Measurements from ENCODE around the gene NRBF2. TPM values are rescaled to one million over a fixed set of nuclear protein-coding genes. Genes with fewer than 3 reads are reported as not detected.

The NRBF2 gene
- total and polyA plus RNA-seq, 9 of the 15 experiments (the other 6 are each of a cell fraction or from before 2014, with no cell fraction given), result 20.8 to 52.1 (median 30.5) TPM

DNA sequence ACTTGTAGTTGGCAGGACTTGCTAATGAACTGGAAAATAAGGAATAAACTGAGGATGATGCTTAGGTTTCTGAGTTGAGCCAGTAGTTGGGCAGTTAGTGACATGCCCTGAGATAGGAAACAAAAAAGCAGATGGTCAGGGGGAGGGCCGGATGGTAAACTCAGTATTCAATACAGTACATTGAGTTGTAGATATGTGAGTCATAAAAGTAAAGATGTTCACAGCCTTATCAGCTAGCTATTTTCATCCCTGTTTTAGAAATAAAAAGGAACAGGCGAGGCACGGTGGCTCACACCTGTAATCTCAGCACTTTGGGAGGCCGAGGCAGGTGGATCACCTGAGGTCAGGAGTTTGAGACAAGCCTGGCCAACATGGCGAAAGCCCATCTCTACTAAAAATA, 22.2 kb upstream of the NRBF2 start (continued):
- no peak for TF ChIP-seq NR0B1 (IDR thresholded peaks at IDR 0.05; ENCODE audit: partially characterized antibody)
- TF ChIP-seq XRCC3 (IDR thresholded peaks at IDR 0.05), result no peak
- no peak for TF ChIP-seq GMEB1 (CRISPR knock-in tag; IDR thresholded peaks at IDR 0.05)
- no peak for TF ChIP-seq ZNF121 (CRISPR knock-in tag; conservative IDR thresholded peaks at IDR 0.05)
- TF ChIP-seq JUND (IDR thresholded peaks at IDR 0.05; ENCODE audit: borderline replicate concordance, low read depth, low read length), result peak; percentile 89
- TF ChIP-seq JUND (tag; IDR thresholded peaks at IDR 0.05; ENCODE audit: borderline replicate concordance, low read depth, low read length), result peak; percentile 65; the same call in 1 of the 3 replicates
- TF ChIP-seq CC2D1A (IDR thresholded peaks at IDR 0.05), result no peak
- TF ChIP-seq PHF21A (IDR thresholded peaks at IDR 0.05; ENCODE audit: borderline replicate concordance, low read depth), result no peak
- TF ChIP-seq SP1 (CRISPR knock-in tag; IDR thresholded peaks at IDR 0.05), result no peak
- TF ChIP-seq GATA2 (CRISPR knock-in tag; IDR thresholded peaks at IDR 0.05), result peak; percentile 66; the same call in 1 of the 2 replicates
- TF ChIP-seq ZNF830 (CRISPR knock-in tag; IDR thresholded peaks at IDR 0.05), result no peak
- TF ChIP-seq ZNF707 (CRISPR knock-in tag; conservative IDR thresholded peaks at IDR 0.05), result no peak
- no peak for TF ChIP-seq SIX5 (IDR thresholded peaks at IDR 0.05; ENCODE audit: borderline replicate concordance in 1 of 2, insufficient read depth in 1 of 2, low read depth in 1 of 2, low read length in 2 of 2)
- TF ChIP-seq, protein P1, sequence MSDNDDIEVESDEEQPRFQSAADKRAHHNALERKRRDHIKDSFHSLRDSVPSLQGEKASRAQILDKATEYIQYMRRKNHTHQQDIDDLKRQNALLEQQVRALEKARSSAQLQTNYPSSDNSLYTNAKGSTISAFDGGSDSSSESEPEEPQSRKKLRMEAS (CRISPR knock-in tag; IDR thresholded peaks at IDR 0.05), result no peak
- TF ChIP-seq ZNF76 (CRISPR knock-in tag; IDR thresholded peaks at IDR 0.05; ENCODE audit: borderline replicate concordance), result no peak
- TF ChIP-seq, protein P2, sequence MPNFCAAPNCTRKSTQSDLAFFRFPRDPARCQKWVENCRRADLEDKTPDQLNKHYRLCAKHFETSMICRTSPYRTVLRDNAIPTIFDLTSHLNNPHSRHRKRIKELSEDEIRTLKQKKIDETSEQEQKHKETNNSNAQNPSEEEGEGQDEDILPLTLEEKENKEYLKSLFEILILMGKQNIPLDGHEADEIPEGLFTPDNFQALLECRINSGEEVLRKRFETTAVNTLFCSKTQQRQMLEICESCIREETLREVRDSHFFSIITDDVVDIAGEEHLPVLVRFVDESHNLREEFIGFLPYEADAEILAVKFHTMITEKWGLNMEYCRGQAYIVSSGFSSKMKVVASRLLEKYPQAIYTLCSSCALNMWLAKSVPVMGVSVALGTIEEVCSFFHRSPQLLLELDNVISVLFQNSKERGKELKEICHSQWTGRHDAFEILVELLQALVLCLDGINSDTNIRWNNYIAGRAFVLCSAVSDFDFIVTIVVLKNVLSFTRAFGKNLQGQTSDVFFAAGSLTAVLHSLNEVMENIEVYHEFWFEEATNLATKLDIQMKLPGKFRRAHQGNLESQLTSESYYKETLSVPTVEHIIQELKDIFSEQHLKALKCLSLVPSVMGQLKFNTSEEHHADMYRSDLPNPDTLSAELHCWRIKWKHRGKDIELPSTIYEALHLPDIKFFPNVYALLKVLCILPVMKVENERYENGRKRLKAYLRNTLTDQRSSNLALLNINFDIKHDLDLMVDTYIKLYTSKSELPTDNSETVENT (CRISPR knock-in tag; IDR thresholded peaks at IDR 0.05), result no peak
- TF ChIP-seq VEZF1 (CRISPR knock-in tag; IDR thresholded peaks at IDR 0.05), result no peak
- no peak for TF ChIP-seq NUFIP1 (IDR thresholded peaks at IDR 0.05; ENCODE audit: partially characterized antibody)
- no peak for TF ChIP-seq ARHGAP35 (IDR thresholded peaks at IDR 0.05; ENCODE audit: partially characterized antibody)
- TF ChIP-seq TCF3 (CRISPR knock-in tag; IDR thresholded peaks at IDR 0.05), result peak; percentile 90
- no peak for TF ChIP-seq ETS2 (tag; IDR thresholded peaks at IDR 0.05; ENCODE audit: borderline replicate concordance, poor library complexity, severe bottlenecking)
- TF ChIP-seq ZC3H8 (IDR thresholded peaks at IDR 0.05), result no peak
- no peak for TF ChIP-seq RUNX1 (IDR thresholded peaks at IDR 0.05; ENCODE audit: low read depth)
- TF ChIP-seq FOXA3 (CRISPR knock-in tag; conservative IDR thresholded peaks at IDR 0.05 in 1 of 2, IDR thresholded peaks at IDR 0.05 in 1 of 2), result no peak
